22Rv1 (cell line): ENCODE results near the gene SAXO1.

ENCODE experiments used
- ZFX ChIP-seq: fragments of 450-650 bp; IDR thresholded peaks from 2 replicates; pipeline ENCODE4 v1.6.1; 2017; ENCODE audit warnings: antibody characterized with exemption, borderline replicate concordance
- TF ChIP-seq, protein P1 (sequence below): fragments of 450-650 bp; IDR thresholded peaks from 2 replicates; pipeline ENCODE4 v1.5.1; 2017; ENCODE audit warnings: mild to moderate bottlenecking

DNA sequence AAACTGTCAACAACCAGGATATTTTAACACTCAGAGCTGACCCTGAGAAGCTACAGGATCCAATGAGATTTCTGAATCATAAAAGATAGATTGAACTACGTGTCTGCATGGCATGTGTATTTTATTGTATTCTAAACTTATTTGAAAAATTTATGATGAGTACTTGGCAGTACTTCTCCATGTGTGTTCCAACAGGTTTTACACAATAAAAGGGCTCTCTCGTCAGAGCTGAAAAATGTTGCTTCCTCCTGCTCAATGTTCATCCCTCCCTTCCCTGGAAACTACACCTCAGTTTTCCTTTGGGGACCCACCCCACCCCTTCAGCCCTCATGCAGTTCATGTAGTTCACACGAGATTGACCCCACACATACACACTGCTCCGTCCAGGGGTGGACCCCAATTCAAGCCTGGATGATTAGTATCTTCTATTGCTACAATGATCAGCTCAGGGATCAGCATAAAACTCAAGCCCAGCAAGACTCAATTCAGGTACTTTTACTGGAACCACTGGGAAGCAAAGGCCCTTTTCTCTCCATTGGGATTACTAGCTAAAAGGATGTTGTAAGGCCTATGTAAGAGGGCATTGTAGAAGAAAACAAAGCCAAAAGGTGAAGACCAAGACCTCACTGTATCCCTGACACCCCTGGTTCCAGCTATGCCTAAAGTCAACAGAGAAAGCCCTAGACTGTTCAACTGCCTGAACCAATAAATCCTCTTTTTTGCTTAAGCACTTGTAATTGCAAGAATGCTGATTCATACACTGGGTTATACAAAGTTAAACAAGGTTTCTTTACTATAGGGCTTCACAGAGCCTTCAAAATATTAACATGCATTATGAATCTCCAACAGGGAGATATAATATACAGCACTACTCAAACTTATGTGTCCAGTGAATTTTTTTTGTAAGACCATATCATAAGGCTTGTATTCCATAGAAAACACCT, 112.6 kb downstream of the SAXO1 start:
- TF ChIP-seq, protein P1, sequence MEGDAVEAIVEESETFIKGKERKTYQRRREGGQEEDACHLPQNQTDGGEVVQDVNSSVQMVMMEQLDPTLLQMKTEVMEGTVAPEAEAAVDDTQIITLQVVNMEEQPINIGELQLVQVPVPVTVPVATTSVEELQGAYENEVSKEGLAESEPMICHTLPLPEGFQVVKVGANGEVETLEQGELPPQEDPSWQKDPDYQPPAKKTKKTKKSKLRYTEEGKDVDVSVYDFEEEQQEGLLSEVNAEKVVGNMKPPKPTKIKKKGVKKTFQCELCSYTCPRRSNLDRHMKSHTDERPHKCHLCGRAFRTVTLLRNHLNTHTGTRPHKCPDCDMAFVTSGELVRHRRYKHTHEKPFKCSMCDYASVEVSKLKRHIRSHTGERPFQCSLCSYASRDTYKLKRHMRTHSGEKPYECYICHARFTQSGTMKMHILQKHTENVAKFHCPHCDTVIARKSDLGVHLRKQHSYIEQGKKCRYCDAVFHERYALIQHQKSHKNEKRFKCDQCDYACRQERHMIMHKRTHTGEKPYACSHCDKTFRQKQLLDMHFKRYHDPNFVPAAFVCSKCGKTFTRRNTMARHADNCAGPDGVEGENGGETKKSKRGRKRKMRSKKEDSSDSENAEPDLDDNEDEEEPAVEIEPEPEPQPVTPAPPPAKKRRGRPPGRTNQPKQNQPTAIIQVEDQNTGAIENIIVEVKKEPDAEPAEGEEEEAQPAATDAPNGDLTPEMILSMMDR = no peak
- TF ChIP-seq ZFX = no peak
